Measurements from ENCODE around the gene UNK.

Gene UNK

GRCh38 chr17:75819116-75819515 lies 34.5 kb downstream of the UNK start:
- H3K36me3 Mint-ChIP-seq: peaks cover 2% of the 10 kb centered on the region
- H3K4me3 Mint-ChIP-seq: no peak overlapping the region
- no peak overlapping the region for H3K27ac Mint-ChIP-seq
- no peaks in the 10 kb centered on the region for H3K27me3 Mint-ChIP-seq
- H3K9me3 Mint-ChIP-seq: no peaks in the 10 kb centered on the region
- H3K4me1 Mint-ChIP-seq: peaks cover 14% of the 10 kb centered on the region

DNA sequence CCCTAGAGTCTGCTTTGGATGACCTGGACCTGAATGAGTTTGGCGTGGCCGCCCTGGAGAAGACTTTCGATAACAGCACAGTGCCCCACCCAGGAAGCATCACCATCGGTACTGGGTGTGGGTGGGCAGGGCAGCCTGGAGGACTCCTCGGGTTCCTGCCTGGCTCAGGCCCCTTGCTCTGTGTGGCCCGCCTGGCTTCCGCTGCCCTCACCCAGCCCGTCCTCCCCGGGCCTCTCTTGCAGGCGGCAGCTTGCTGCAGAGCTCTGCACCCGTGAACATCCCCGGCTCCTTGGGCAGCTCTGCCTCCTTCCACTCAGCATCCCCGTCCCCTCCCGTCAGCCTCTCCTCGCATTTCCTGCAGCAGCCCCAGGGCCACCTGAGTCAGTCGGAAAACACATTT lies 35.1 kb downstream of the UNK start:
- H3K4me3 Mint-ChIP-seq: no peak overlapping the region
- no peaks in the 10 kb centered on the region for H3K27me3 Mint-ChIP-seq
- peaks cover 2% of the 10 kb centered on the region for H3K36me3 Mint-ChIP-seq
- H3K27ac Mint-ChIP-seq: no peak overlapping the region
- H3K9me3 Mint-ChIP-seq: no peaks in the 10 kb centered on the region
- H3K4me1 Mint-ChIP-seq: peaks cover 14% of the 10 kb centered on the region

- no peaks in the 10 kb centered on the region for H3K27me3 Mint-ChIP-seq
Measured at GRCh38 chr17:75820094-75821080, 35.8 kb downstream of the UNK start.

GRCh38 chr17:75821552-75821951 lies 36.9 kb downstream of the UNK start:
- Mint-ChIP-seq H3K36me3 (peaks cover 2% of the 10 kb centered on the region), H3K27ac (peak overlapping the region; percentile 76), H3K9me3 (no peaks in the 10 kb centered on the region), H3K27me3 (no peaks in the 10 kb centered on the region), H3K4me1 (peaks cover 14% of the 10 kb centered on the region), H3K4me3 (no peak overlapping the region)

More at GRCh38 chr17:75820094-75821080, 35.8 kb downstream of the UNK start:
- peaks cover 14% of the 10 kb centered on the region for H3K4me1 Mint-ChIP-seq
- H3K36me3 Mint-ChIP-seq: peaks cover 2% of the 10 kb centered on the region
- H3K4me3 Mint-ChIP-seq: no peak overlapping the region
- H3K9me3 Mint-ChIP-seq: no peaks in the 10 kb centered on the region
- no peak overlapping the region for H3K27ac Mint-ChIP-seq

DNA sequence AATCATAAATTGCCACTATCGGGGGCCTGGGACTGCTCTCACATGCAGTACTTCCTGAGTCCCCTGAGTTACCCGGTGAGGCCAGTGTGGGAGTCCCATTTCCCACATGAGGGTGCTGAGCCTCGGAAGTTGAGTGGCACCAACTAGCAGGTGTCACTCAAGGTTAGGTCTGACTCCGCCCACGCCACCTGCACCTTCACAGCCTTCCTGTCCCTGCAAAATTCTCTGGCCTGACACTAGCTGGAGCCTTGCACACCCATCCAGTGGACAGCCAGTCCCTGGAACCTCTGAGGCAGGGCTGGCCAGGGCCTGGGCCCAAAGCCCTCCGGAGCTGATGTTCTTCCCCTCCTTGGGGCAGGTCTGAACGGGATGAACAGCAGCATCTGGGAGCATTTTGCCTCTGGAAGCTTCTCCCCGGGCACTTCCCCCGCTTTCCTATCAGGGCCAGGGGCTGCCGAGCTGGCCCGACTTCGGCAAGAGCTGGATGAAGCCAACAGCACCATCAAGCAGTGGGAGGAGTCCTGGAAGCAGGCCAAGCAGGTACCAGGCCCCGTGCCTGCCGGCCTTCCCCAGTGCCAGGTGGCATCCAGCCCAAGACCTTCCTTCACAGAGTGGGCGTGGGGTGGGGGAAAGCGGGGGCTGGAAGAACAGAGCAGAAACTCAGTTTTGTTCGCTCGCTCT lies 37.7 kb downstream of the UNK start:
- H3K36me3 Mint-ChIP-seq: peaks cover 2% of the 10 kb centered on the region
- no peak overlapping the region for H3K4me3 Mint-ChIP-seq
- H3K27me3 Mint-ChIP-seq: no peaks in the 10 kb centered on the region
- no peaks in the 10 kb centered on the region for H3K9me3 Mint-ChIP-seq
- H3K4me1 Mint-ChIP-seq: peaks cover 14% of the 10 kb centered on the region
- H3K27ac Mint-ChIP-seq: peak overlapping the region; percentile 76

GRCh38 chr17:75822800-75823166 lies 38.2 kb downstream of the UNK start:
- no peaks in the 10 kb centered on the region for H3K27me3 Mint-ChIP-seq
- H3K4me3 Mint-ChIP-seq: no peak overlapping the region
- H3K9me3 Mint-ChIP-seq: no peaks in the 10 kb centered on the region
- H3K27ac Mint-ChIP-seq: no peak overlapping the region
- H3K36me3 Mint-ChIP-seq: peaks cover 2% of the 10 kb centered on the region
- peaks cover 14% of the 10 kb centered on the region for H3K4me1 Mint-ChIP-seq

DNA sequence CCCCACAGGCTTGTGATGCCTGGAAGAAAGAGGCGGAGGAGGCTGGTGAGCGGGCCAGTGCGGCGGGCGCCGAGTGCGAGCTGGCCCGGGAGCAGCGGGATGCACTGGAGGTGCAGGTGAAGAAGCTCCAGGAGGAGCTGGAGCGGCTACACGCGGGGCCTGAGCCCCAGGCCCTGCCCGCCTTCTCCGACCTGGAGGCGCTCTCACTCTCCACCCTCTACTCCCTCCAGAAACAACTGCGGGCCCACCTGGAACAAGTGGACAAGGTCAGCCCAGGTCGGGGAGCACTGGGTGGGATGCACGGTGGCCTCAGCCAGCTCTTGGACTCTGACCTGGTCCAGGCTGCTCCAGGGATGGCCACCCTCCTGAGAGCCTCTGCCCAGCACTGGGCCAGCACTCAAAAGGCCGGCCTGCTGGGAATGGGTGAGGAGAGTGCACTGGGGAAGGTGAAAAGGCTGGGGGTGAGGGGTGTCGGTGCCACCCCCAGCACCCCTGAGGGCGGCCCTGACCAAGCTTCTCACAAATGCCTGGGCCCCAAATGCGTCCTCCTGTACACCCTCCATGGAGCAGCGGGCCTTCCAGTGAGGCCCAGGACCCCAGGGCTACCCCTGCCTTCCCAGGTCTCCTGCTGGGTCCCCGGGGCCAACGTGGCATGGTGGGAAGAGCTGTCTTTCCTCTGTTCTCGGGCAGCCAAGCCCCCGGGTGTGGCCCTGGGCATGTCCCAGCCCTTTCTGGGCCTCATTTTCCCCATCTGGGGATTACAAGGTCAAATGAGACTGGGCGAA lies 38.8 kb downstream of the UNK start:
- Mint-ChIP-seq H3K27me3 (no peaks in the 10 kb centered on the region), H3K4me3 (no peak overlapping the region), H3K36me3 (peaks cover 2% of the 10 kb centered on the region), H3K9me3 (no peaks in the 10 kb centered on the region), H3K4me1 (peaks cover 17% of the 10 kb centered on the region), H3K27ac (peak overlapping the region; percentile 51)

GRCh38 chr17:75824050-75824552 lies 39.5 kb downstream of the UNK start:
- Mint-ChIP-seq H3K36me3 (peaks cover 2% of the 10 kb centered on the region), H3K27me3 (no peaks in the 10 kb centered on the region), H3K27ac (peak overlapping the region; percentile 51), H3K9me3 (no peaks in the 10 kb centered on the region), H3K4me1 (peaks cover 17% of the 10 kb centered on the region), H3K4me3 (no peak overlapping the region)

DNA sequence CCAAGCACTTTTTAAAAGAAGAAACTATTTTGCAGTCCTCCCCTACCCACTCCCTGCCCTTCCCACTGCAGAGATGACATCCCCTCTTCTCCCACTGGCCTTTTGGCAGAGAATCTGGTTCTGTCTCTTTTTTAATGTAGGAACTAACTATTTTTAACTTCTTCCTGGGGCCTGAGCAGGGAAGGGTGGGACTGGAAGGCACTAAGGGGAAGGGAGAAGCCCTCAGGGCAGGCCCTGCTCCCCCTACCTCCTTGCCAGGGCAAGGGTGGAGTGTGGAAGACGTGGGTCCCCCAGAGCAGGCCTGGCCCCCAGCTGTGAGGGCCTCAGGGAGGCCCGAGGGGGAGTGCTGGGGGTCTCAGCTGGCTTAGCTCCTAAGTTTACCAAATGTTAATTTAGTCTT lies 40.1 kb downstream of the UNK start:
- H3K4me1 Mint-ChIP-seq: peaks cover 17% of the 10 kb centered on the region
- H3K4me3 Mint-ChIP-seq: no peak overlapping the region
- no peaks in the 10 kb centered on the region for H3K9me3 Mint-ChIP-seq
- no peaks in the 10 kb centered on the region for H3K27me3 Mint-ChIP-seq
- no peaks in the 10 kb centered on the region for H3K36me3 Mint-ChIP-seq
- no peak overlapping the region for H3K27ac Mint-ChIP-seq

DNA sequence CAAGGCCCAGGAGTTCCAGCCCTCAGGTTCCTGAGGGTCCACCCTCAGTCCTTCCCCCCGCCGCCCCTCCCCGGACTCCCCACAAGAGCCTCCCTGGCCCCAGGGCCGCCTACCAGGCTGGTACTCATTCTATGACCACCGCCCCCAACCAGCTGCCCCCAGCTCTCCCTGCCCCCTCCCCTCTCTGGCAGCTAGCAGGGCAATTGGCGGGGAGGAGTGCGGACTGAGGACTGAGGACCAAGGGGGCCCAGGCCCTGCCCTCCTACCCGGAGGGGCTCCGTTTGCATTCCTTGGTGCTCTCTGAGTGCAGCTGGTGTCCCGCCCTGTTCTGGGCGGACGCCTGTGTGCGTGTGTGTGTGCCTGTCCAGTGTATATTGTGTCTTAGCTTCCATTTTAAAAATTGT lies 40.5 kb downstream of the UNK start:
- no peaks in the 10 kb centered on the region for H3K27me3 Mint-ChIP-seq
- no peaks in the 10 kb centered on the region for H3K9me3 Mint-ChIP-seq
- no peak overlapping the region for H3K4me3 Mint-ChIP-seq
- peaks cover 17% of the 10 kb centered on the region for H3K4me1 Mint-ChIP-seq
- no peaks in the 10 kb centered on the region for H3K36me3 Mint-ChIP-seq
- peak overlapping the region; percentile 75 for H3K27ac Mint-ChIP-seq

DNA sequence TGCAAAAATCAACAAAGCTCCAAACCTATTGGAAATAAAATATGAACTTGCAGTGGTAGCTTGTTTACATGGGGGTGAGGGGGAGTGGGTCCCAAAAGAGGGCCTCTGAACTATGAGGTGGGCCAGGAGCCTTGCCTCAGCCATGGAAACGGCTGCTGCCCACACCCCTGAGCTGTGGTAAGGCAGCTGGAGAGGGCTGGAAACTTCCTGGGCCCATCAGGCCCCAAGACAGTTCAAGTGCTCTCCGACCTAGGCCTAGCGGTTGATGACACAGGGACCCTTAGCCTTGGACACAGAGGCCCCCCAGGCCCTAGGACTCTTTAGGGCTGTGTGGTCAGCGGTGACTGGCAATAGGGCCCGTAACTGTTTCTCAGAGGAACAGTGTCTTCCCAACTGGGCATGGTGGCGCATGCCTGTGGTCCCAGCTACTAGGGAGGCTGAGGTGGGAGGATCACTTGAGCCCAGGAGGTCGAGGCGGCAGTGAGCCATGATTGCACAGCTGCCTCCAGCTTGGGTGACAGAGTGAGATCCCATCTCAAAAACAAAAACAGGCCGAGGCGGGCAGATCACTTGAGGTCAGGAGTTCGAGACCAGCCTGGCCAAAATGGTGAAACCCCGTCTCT lies 41.3 kb downstream of the UNK start:
- Mint-ChIP-seq H3K36me3 (peaks cover 2% of the 10 kb centered on the region), H3K4me1 (peaks cover 17% of the 10 kb centered on the region), H3K4me3 (no peak overlapping the region), H3K27me3 (no peaks in the 10 kb centered on the region), H3K9me3 (no peaks in the 10 kb centered on the region), H3K27ac (peak overlapping the region; percentile 75)

DNA sequence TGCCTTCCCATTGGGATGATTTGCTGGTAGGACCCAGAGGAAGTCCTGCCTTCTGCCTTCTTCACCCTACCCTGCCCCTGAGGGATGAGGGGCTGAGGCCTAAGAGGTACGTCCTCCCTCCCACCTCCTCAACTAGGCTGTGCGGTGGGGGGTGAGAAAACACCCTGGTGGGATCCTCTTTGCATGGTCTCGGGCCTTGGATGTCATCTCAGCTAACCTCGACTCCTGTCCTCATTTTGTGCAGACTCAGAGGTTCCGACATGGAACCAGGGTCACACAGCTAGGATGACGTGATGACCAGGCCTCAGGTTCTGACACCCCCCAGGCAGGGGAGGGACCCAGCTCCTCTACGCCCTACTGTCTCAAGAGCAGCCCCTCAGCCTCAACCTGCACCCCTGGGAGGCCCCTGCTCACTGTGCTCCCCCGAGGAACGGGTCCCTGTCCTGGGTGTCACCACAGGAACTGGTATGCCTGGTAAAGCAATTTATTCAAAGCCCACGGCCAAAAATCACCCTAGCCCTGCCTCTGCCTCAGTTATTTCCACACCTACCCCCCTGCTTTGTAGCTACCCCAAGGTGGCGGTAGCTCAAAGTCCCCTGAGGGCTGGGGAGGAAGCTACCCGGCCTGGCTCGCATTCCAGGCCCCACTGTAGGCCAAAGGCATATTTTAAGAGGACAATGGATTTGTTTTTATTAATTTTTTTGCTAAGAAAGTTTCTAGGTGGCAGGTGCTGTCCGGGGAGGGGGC lies 42.1 kb downstream of the UNK start:
- Mint-ChIP-seq H3K27ac (peak overlapping the region; percentile 86), H3K4me3 (no peak overlapping the region)

DNA sequence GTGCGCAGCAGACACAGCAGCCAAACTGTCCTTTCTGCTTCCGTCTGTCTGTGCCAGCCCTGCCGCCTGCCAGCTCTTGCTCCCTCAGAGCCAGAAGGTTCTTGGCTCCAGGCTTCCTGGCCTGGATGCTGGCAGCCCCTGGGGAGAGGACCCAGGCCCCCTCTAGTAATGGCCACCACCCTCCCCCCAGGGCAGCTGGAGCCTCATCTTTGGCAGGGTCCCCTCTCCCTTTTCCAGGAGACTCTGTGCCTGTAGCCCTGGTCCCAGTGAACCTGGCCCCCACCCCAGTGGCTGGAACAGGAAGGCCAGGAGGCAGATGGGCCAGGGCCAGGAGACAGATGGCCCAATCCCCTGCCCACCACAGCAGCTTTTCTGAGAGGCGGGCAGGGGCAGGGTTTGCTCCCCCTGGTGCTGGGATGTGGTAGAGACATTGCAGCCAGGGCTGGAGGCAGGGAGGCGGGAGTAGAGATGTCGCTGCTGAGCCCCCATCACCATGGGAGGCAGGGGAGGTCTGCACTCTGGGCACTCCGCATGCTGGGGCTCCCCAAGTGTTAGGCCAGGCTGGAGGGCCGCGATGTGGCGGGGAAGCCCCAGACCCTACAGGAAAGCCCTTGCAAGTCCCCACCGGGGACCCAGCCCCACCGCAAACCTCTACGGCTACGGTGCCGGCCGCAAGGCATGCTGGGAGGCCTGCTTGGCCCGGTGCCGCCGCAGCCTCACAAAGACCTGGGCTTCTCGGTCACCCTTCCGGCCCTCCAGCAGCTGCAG lies 42.9 kb downstream of the UNK start:
- H3K36me3 Mint-ChIP-seq: peaks cover 2% of the 10 kb centered on the region
- peak overlapping the region; percentile 51 for H3K4me3 Mint-ChIP-seq
- no peaks in the 10 kb centered on the region for H3K9me3 Mint-ChIP-seq
- H3K27ac Mint-ChIP-seq: no peak overlapping the region
- H3K27me3 Mint-ChIP-seq: no peaks in the 10 kb centered on the region
- H3K4me1 Mint-ChIP-seq: peaks cover 9% of the 10 kb centered on the region

More for the DNA sequence above, 42.1 kb downstream of the UNK start:
- peaks cover 11% of the 10 kb centered on the region for H3K4me1 Mint-ChIP-seq
- no peaks in the 10 kb centered on the region for H3K9me3 Mint-ChIP-seq
- H3K27me3 Mint-ChIP-seq: no peaks in the 10 kb centered on the region
- peaks cover 2% of the 10 kb centered on the region for H3K36me3 Mint-ChIP-seq

- peaks cover 2% of the 10 kb centered on the region for H3K36me3 Mint-ChIP-seq
- no peak overlapping the region for H3K27ac Mint-ChIP-seq
- H3K27me3 Mint-ChIP-seq: no peaks in the 10 kb centered on the region
- H3K4me1 Mint-ChIP-seq: peaks cover 14% of the 10 kb centered on the region
- peak overlapping the region; percentile 51 for H3K4me3 Mint-ChIP-seq
- H3K9me3 Mint-ChIP-seq: no peaks in the 10 kb centered on the region
Measured at GRCh38 chr17:75828076-75828400, 43.4 kb downstream of the UNK start.

Measured in activated naive CD4-positive, alpha-beta T cell treated with anti-CD3 and anti-CD28 coated beads, Interleukin-2, amount 50 U/mL, for 24 hours (primary cell).